ENCODE results near the gene CNTN4. TPM values are rescaled to one million over a fixed set of nuclear protein-coding genes. Genes with fewer than 3 reads are reported as not detected.

CNTN4 gene
- total RNA-seq, 3 donors from 2014 or later: not detected

GRCh38 chr3:2454865-2455264, 356.2 kb downstream of the CNTN4 start:
- Mint-ChIP-seq H3K27me3 (ENCODE audit: low read depth) (no peaks in the 10 kb centered on the region), H3K4me3 (no peak overlapping the region), H3K4me1 (ENCODE audit: low read depth) (no peaks in the 10 kb centered on the region), H3K36me3 (ENCODE audit: insufficient read depth) (no peaks in the 10 kb centered on the region), H3K9me3 (no peaks in the 10 kb centered on the region)
- no peak for DNase-seq
- no peak for ATAC-seq

GRCh38 chr3:2456788-2457187, 358.1 kb downstream of the CNTN4 start:
- H3K36me3 Mint-ChIP-seq (ENCODE audit: insufficient read depth): no peaks in the 10 kb centered on the region
- no peaks in the 10 kb centered on the region for H3K4me1 Mint-ChIP-seq (ENCODE audit: low read depth)
- no peak overlapping the region for H3K4me3 Mint-ChIP-seq
- no peaks in the 10 kb centered on the region for H3K27me3 Mint-ChIP-seq (ENCODE audit: low read depth)
- DNase-seq (no peak), ATAC-seq (no peak)
- no peaks in the 10 kb centered on the region for H3K9me3 Mint-ChIP-seq

GRCh38 chr3:2458816-2459215, 360.1 kb downstream of the CNTN4 start:
- ATAC-seq (no peak), DNase-seq (no peak)
- H3K4me3 Mint-ChIP-seq: no peak overlapping the region
- H3K9me3 Mint-ChIP-seq: no peaks in the 10 kb centered on the region
- H3K27me3 Mint-ChIP-seq (ENCODE audit: low read depth): no peaks in the 10 kb centered on the region
- H3K4me1 Mint-ChIP-seq (ENCODE audit: low read depth): no peaks in the 10 kb centered on the region
- H3K36me3 Mint-ChIP-seq (ENCODE audit: insufficient read depth): no peaks in the 10 kb centered on the region

GRCh38 chr3:2465842-2466241, 367.2 kb downstream of the CNTN4 start:
- H3K9me3 Mint-ChIP-seq: no peaks in the 10 kb centered on the region
- H3K36me3 Mint-ChIP-seq (ENCODE audit: insufficient read depth): no peaks in the 10 kb centered on the region
- ATAC-seq (no peak), DNase-seq (no peak)
- H3K4me1 Mint-ChIP-seq (ENCODE audit: low read depth): no peaks in the 10 kb centered on the region
- no peaks in the 10 kb centered on the region for H3K27me3 Mint-ChIP-seq (ENCODE audit: low read depth)
- no peak overlapping the region for H3K4me3 Mint-ChIP-seq

- DNase-seq: no peak
- no peak for ATAC-seq
- Mint-ChIP-seq H3K27me3 (ENCODE audit: low read depth) (no peaks in the 10 kb centered on the region), H3K4me3 (no peak overlapping the region), H3K36me3 (ENCODE audit: insufficient read depth) (no peaks in the 10 kb centered on the region), H3K4me1 (ENCODE audit: low read depth) (no peaks in the 10 kb centered on the region), H3K9me3 (no peaks in the 10 kb centered on the region)
These were observed 370.1 kb downstream of the CNTN4 start for GRCh38 chr3:2468816-2469215.

GRCh38 chr3:2476996-2477395, 378.3 kb downstream of the CNTN4 start:
- Mint-ChIP-seq H3K36me3 (ENCODE audit: insufficient read depth) (no peaks in the 10 kb centered on the region), H3K4me1 (ENCODE audit: low read depth) (no peaks in the 10 kb centered on the region), H3K27me3 (ENCODE audit: low read depth) (no peaks in the 10 kb centered on the region), H3K9me3 (no peaks in the 10 kb centered on the region), H3K4me3 (no peak overlapping the region)
- no peak for ATAC-seq
- no peak for DNase-seq

GRCh38 chr3:2477620-2478019, 379.0 kb downstream of the CNTN4 start:
- H3K9me3 Mint-ChIP-seq: no peaks in the 10 kb centered on the region
- no peaks in the 10 kb centered on the region for H3K27me3 Mint-ChIP-seq (ENCODE audit: low read depth)

GRCh38 chr3:2484162-2485026, 385.7 kb downstream of the CNTN4 start:
- H3K27me3 Mint-ChIP-seq (ENCODE audit: low read depth): no peaks in the 10 kb centered on the region
- no peaks in the 10 kb centered on the region for H3K36me3 Mint-ChIP-seq (ENCODE audit: insufficient read depth)
- H3K9me3 Mint-ChIP-seq: peaks cover 3% of the 10 kb centered on the region
- ATAC-seq (no peak), DNase-seq (no peak)
- no peaks in the 10 kb centered on the region for H3K4me1 Mint-ChIP-seq (ENCODE audit: low read depth)
- H3K4me3 Mint-ChIP-seq: no peak overlapping the region

More at GRCh38 chr3:2477620-2478019, 379.0 kb downstream of the CNTN4 start:
- no peaks in the 10 kb centered on the region for H3K36me3 Mint-ChIP-seq (ENCODE audit: insufficient read depth)
- H3K4me3 Mint-ChIP-seq: no peak overlapping the region
- no peak for DNase-seq
- no peaks in the 10 kb centered on the region for H3K4me1 Mint-ChIP-seq (ENCODE audit: low read depth)
- no peak for ATAC-seq

- ATAC-seq (no peak), DNase-seq (no peak)
- Mint-ChIP-seq H3K27me3 (ENCODE audit: low read depth) (no peaks in the 10 kb centered on the region), H3K36me3 (ENCODE audit: insufficient read depth) (no peaks in the 10 kb centered on the region), H3K4me1 (ENCODE audit: low read depth) (no peaks in the 10 kb centered on the region), H3K4me3 (no peak overlapping the region), H3K9me3 (peaks cover 3% of the 10 kb centered on the region)
These were observed 386.3 kb downstream of the CNTN4 start for GRCh38 chr3:2485027-2485375.

- Mint-ChIP-seq H3K4me1 (ENCODE audit: low read depth) (no peaks in the 10 kb centered on the region), H3K4me3 (no peak overlapping the region), H3K36me3 (ENCODE audit: insufficient read depth) (no peaks in the 10 kb centered on the region), H3K9me3 (no peaks in the 10 kb centered on the region), H3K27me3 (ENCODE audit: low read depth) (no peaks in the 10 kb centered on the region)
- ATAC-seq (no peak), DNase-seq (no peak)
These were observed 397.1 kb downstream of the CNTN4 start for GRCh38 chr3:2495746-2496145.

GRCh38 chr3:2504912-2505311, 406.2 kb downstream of the CNTN4 start:
- peaks cover 5% of the 10 kb centered on the region for H3K27me3 Mint-ChIP-seq (ENCODE audit: low read depth)

GRCh38 chr3:2506776-2507175, 408.1 kb downstream of the CNTN4 start:
- ATAC-seq: no peak
- H3K4me1 Mint-ChIP-seq (ENCODE audit: low read depth): no peaks in the 10 kb centered on the region

More at GRCh38 chr3:2504912-2505311, 406.2 kb downstream of the CNTN4 start:
- DNase-seq: no peak
- H3K4me1 Mint-ChIP-seq (ENCODE audit: low read depth): no peaks in the 10 kb centered on the region
- no peak for ATAC-seq
- no peak overlapping the region for H3K4me3 Mint-ChIP-seq
- H3K9me3 Mint-ChIP-seq: no peaks in the 10 kb centered on the region
- no peaks in the 10 kb centered on the region for H3K36me3 Mint-ChIP-seq (ENCODE audit: insufficient read depth)

GRCh38 chr3:2510591-2511145, 412.0 kb downstream of the CNTN4 start:
- Mint-ChIP-seq H3K36me3 (ENCODE audit: insufficient read depth) (no peaks in the 10 kb centered on the region), H3K9me3 (no peaks in the 10 kb centered on the region), H3K27me3 (ENCODE audit: low read depth) (peaks cover 6% of the 10 kb centered on the region), H3K4me1 (ENCODE audit: low read depth) (no peaks in the 10 kb centered on the region), H3K4me3 (no peak overlapping the region)
- ATAC-seq (no peak), DNase-seq (no peak)

More at GRCh38 chr3:2506776-2507175, 408.1 kb downstream of the CNTN4 start:
- no peaks in the 10 kb centered on the region for H3K36me3 Mint-ChIP-seq (ENCODE audit: insufficient read depth)
- H3K27me3 Mint-ChIP-seq (ENCODE audit: low read depth): peaks cover 6% of the 10 kb centered on the region
- no peak overlapping the region for H3K4me3 Mint-ChIP-seq
- DNase-seq: no peak
- H3K9me3 Mint-ChIP-seq: no peaks in the 10 kb centered on the region

GRCh38 chr3:2511356-2511755, 412.7 kb downstream of the CNTN4 start:
- ATAC-seq (no peak), DNase-seq (no peak)
- peaks cover 6% of the 10 kb centered on the region for H3K27me3 Mint-ChIP-seq (ENCODE audit: low read depth)
- H3K4me1 Mint-ChIP-seq (ENCODE audit: low read depth): no peaks in the 10 kb centered on the region
- H3K4me3 Mint-ChIP-seq: no peak overlapping the region
- H3K9me3 Mint-ChIP-seq: no peaks in the 10 kb centered on the region
- H3K36me3 Mint-ChIP-seq (ENCODE audit: insufficient read depth): no peaks in the 10 kb centered on the region

GRCh38 chr3:2512881-2513280, 414.2 kb downstream of the CNTN4 start:
- no peak overlapping the region for H3K4me3 Mint-ChIP-seq
- ATAC-seq (no peak), DNase-seq (no peak)
- H3K9me3 Mint-ChIP-seq: no peaks in the 10 kb centered on the region
- H3K27me3 Mint-ChIP-seq (ENCODE audit: low read depth): peaks cover 3% of the 10 kb centered on the region
- H3K4me1 Mint-ChIP-seq (ENCODE audit: low read depth): no peaks in the 10 kb centered on the region
- no peaks in the 10 kb centered on the region for H3K36me3 Mint-ChIP-seq (ENCODE audit: insufficient read depth)

Data from activated T-cell treated with anti-CD3 and anti-CD28 coated beads, Interleukin-2, amount 50 U/mL, for 4 hours (primary cell).